Medulla oblongata (tissue), 1 donor: ENCODE data around the gene MARK1.

Experiments used
- DNase-seq: peaks from one replicate; pipeline ENCODE4 v3.0.0-alpha.2; 2015; ENCODE audit errors: extremely low spot score

The MARK1 gene

DNA sequence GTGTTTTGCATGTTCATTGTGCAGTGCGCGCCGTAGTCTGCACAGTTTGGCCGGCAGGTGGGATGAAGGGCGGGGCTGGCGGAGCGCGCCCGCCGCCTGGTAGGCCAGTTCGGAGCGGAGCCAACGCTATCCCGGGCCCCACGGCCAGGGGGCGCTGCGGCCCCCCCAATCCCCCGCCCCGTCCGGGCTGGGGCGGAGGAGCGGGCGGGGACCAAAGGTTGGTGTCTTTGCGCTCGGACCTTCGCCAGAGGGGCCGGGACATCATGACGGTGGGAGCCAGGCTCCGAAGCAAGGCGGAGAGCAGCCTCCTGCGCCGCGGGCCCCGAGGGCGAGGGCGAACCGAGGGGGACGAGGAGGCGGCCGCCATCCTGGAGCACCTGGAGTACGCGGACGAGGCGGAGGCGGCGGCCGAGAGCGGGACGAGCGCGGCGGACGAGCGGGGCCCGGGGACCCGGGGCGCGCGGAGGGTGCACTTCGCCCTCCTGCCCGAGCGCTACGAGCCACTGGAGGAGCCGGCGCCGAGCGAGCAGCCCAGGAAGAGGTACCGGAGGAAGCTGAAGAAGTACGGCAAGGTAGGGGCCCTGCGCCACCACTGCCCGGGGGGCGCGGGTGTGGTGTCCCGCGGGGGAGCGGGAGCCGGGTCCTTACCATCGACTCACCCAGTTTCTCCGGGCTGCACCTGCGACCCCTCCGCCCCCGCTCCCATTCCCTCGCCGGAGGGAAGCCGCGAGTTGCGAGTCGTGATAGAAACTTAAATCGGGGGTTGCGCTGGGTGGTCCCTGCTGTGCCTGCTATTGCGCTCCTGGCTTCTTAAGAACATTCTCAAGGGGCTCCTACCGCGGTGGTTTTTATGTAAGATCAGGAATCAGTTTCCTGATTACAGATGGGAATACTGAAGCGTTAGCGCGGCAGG is 162.5 kb downstream of the MARK1 start, which contains the start of gene C1orf115:
Gene C1orf115 (plus strand): TSS at position 224 of the 913 bp plus-strand sequence. CDS start 40 bp downstream, at position 264.
- peak; percentile 7 for DNase-seq

DNA sequence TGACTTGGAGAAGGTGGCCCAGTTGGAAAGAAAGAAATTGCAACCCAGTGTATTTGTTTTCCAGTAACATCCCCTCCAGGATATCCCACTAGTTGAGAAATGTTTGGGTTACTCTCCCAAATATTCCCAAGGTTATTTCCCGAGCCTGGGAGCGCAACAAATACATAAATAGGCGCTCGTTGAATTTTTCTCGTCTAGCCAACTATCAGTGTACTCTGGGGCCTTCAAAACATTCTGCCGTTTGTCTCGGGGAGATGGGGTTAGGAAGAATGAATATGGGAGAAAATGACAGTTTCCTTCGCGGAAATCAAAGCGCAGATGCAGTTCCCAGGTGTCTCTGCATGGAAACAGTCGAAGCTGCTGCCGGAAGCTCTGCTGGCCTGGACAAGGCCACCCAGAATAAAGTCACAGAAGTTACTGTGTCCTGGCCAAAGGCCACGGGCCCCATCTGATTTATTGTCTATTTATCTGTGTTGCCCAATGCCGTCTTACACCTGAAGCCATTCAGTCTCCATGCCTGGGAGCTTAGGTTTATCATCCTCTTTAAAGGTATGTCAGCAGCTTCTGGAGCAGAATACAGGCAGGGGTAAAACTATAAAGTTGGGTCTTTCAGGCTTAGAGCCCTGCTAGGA is 163.2 kb downstream of the MARK1 start:
- DNase-seq, result no peak

DNA sequence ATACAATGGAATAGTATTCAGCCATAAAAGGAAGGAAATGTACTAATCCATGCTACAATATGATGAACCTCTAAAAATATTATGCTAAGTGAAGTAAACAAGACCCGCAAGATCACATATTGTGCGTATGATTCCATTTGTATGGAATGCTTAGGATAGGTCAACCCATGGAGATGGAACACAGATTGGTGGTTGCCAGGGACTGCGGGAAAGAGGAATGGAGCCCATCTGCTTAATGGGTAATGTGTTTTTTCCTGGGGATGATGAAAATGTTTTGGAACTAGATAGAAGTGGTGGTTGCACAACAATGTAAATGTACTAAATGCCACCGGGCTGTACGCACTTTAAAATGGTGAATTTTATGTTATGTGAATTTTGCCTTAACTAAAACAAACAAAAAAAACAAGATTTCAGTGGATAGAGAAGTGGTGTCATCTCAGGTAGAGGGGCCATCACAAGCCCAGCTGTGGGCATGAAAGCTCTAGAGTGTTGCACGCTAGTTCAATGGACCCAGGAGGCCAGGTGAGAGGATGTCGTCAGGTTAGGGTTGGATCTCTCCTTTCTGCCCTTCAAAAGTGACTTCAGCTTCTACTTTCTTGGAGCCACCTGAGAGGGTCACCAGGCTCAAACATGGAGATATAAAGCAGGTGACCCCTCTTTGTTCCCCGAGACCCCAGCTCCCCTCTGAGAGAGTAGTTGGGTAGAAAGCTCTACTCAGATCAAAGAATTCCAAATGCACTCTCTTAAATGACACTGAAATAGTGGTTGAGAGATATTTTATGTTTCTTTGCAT is 164.7 kb downstream of the MARK1 start:
- DNase-seq, result no peak

DNA sequence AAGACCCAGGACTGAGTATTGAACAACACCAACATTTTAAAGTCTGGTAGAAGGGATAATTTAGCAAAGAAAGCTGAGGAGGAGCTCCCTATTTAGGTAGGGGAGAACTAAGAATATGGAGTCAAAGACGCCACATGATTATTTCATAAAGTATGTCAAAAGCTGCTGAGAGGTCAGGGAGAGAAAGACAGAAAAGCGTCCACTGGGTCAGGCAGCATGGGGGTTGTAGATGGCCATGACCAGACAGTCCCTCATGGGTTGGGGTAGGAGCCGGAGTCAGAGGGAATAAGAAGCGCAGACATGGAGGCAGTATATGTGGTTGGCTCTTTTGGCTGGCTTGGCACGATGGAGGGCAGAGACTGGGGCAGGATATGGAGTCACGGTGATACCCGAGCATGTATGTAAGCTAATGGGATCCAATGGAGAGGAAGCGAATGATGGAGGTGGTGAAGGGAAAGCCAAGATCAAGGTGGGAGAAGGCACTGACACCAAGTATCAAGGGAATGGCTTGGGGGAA is 167.0 kb downstream of the MARK1 start:
- DNase-seq, result no peak

DNA sequence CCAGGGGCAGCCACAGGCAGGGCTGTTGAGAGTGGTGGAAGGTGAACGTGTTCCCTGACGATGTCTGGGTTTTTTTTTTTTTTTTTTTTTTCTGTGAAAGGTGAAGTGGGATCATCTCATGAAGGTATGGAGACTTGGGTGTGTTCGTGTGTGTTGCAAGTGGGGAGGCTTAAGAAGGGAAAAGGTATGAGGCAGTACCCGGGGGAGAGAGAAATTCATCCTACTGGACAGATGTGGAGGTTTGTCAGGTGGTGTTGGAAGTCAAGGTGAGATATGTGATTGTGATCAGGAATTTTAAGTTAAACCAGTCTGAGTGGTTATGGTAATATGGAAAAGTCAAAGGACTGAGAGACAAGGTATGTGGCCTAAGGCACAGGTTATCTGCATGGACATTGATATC is 167.5 kb downstream of the MARK1 start:
- no peak for DNase-seq

DNA sequence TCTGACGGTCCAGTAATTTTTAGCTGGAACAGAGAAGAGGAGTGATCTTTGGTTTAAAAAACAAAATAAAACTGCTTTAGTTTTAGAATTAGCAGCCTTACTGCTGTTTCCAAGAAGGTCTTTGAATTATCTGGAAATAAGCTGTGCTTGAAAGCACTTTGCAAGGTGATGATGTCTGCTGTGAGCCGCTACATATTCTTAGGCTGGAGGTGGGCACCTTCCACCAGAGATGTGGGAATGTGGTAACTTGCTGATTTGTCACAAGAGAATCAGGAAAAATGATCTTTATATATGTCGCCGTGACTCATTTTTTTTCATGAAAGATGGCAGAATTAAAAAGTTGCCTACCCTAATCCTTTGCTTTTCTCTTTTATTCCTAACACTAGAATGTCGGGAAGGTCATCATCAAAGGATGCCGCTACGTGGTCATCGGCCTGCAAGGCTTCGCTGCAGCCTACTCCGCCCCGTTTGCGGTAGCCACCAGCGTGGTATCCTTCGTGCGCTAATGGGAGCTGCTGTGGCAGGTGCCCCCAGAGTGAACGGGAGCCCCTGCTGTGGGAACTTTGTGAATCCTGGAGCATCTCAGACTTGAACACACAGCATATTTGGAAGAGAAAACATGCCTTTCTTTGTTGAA is 168.4 kb downstream of the MARK1 start:
- no peak for DNase-seq

DNA sequence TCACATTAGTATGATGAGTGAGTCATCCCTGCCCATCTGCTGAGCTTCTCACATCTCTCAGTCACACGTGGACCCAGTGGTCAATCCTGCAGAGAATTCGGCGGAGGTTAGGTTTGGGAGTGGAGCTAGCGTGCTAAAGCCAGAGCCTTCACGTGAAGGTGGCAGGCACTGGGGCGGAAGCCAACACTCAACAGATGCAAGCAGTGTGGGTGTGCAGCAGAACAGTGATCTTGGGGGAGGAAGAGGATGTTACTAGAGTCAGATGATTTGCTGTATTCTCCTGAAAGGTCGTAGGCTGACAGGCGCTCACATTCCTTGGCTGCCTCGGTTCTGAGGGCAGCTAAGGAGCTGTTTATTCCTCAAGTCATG is 168.9 kb downstream of the MARK1 start:
- DNase-seq, result no peak

DNA sequence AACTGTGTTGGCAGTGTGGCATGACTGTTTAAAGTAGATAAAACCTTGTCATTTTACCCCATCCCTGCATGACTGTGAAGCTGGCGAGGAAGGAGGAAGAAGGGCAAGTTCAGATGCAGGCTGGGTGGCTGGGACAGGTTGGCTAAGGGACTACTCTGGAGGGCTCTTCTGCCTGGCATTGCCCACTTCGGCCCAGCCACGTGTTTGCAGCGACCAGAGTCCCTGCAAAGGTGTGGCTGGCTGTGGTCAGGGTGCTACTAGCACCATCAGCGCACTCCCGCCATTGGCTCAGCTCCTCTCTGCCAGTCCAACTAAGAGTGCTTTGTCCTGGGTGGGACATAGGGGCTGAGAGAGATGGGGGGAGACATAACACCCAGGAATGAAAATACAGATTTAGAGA is 169.4 kb downstream of the MARK1 start:
- no peak for DNase-seq

DNA sequence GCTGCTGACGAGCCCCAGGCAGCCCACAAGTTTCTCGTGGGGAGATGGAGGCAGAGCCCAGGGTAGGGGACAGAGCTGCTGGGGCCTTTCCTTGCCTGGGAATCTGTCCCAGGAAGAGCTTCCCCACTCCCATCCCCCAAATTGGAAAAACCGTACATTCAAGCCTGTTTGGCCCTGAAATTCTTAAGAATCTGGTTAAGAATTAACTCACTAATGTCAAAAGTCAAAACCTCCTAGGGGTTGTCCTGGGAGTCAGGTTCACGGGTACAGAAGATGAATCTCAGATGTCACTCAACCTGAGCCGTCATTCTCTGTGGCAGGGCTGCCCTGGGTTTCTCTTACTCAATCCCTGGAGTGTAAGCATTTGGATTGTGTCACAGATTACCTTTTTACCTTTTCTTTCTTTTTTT is 170.7 kb downstream of the MARK1 start:
- DNase-seq, result no peak

DNA sequence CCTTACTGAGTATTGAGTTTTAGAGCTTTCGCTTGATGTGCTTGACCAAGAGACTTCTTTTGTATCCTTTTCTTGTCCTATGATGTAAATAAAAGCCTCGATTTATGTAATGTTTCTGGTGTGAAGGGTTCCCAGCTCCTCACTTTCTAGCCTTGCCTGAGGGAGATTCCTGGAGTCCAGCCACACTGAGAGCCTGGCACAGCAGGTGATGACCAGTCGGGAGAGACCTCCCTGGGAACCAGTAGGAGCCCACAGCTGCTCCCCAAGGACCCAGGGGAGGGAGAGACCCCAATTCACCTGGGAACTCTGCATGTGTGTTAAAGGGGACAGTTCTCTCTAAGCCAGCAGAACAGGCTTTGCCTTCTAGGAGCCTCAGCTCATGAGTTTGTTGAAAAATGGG is 171.1 kb downstream of the MARK1 start:
- no peak for DNase-seq

DNA sequence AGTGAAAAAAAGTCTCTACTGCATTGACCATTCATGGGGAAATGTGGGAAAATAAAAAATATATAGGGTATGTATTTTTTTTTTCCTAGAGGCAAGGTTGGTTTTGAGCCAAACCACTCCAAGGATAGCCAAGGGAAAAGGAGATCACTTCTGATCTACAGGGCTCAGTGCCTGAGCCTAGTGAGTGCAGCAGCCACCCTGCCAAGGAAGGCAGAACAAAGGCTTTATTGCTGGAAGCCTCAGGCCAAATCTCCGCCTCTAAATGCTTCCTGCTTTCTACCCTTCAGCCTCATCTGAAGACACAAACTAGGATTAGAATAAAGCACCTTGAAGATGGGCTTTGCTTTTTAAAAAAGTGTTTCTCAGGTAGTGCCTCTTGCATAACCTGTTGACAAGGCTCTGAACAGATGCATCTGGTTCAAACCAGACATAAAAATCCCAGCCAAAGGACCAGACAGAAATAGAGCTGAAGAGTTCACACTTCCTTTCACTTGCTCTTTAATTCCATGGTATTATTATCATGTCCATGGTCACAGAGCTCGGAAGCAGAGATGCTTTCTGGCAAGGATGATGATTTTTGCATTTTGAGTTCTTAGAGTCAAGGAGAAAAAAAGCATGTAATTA is 172.7 kb downstream of the MARK1 start:
- DNase-seq, result peak; percentile 49

DNA sequence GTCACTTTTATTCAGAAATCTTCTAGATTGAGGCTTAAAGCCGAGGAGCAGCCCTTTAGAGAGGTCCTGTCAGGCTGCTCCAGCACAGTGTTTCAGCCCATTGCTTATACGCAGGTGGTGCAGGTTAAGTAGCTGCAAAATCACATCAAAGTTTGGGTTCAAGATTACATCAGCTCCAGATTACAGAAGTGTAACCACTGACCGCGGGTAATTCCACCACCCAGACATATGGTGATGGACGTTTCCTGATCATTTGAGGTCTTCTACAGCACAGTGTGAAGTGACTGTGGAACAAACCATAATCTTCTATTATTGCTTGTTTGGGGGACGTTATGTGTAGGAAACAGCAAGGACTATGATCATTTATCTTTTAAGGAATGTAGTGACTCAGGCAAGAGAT is 174.0 kb downstream of the MARK1 start:
- DNase-seq, result no peak

DNA sequence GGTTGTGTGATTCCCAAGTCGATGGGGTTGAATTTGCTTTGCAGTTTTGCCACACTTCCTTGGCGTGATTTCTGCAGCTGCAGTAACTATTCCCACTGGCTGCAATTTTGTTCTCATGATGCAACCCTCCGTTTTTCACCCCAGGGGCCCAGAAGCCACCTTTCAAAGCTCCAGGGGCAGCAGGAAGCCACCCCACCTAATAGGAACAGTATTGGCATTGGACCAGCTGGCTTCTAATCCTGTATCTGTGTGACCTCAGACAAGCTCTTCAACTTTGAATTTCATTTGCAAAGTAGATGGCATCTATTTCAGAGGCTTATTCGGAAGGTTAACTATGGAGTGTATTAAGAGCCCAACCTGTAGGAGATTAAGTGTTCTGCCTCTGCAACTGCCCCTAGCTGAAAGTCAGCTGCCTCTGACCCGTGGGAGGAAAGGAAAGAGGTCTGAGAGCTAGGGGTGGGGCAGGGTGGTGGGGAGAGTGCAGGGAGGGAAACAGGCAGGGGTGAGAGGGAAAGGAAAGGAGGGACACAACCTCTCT is 174.9 kb downstream of the MARK1 start:
- no peak for DNase-seq

DNA sequence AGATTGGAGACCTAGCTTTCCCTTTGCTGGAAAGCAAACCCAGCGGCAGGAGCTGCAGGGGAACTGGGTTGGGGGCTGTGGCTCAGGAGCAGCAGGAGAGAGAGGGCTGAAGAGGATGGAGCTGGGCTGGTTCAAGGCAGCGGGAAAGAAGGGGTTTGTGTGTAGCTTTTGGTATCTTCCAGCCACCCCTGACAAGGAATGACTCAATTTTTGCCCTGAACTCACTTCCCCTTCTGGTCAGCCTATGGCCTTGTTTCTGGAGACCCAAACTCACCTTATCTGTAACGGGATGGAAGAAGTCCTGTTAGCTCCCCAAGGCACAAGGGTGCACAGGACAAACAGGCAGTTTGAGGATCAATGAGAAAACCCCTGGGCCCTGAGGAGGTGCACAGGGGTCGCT is 175.4 kb downstream of the MARK1 start:
- DNase-seq, result no peak

DNA sequence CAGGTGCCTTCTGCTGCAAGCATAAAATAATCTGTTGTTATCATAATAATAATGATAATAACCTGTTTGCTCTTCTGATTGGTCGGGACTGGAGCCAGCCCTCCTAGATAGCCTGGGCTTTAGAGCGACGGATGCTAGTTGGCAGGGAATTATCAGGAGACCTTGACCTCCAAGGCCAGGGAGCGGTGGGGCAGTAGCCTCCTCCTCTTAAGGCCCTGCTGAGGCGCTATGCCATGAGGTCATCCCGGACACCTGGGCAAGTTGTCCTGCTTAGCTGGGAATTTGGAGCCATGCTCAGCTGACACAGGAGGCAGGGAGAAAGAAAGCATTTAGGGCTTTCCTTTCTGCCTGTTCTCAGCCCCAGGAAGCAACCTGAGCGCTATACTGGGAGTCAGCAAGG is 177.8 kb downstream of the MARK1 start:
- DNase-seq, result no peak

DNA sequence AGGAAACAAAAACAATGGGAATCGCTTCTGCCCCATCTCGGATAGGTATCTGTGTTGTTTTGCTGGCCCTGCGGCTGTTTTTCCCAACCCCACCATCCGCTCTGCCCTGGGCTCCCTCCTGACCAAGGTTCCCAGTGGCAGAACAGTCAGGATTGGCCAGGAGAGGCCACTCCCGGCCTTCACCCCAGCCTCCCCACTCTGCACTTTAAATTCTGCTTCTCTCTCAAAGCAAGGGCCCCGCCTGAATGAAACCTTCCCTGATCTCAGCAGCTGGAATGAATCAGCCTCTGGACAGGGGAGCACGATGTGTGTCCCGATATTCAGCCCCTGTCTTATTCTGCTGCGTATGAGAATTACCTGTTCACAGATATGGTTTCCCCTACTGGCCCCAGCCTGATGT is 178.5 kb downstream of the MARK1 start:
- DNase-seq, result no peak

DNA sequence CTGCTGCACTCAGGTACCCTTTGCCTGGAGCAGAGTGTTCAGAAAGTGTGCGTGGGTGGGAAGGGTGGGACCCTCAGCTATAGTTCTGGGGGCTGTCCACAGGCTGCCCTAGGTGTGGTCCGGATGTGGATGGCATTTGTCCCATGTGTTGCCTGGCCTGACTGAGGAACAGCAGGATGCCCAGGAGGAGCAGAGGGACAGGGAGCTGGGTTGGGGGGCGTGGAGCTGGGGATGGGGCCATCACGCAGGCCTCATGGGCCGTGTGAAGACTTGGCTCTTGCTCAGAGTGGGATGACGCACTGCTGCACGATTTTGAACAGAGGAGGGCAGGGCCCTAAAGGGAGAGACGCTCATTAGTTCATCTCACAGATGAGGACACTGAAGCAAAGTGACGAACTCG is 179.2 kb downstream of the MARK1 start:
- DNase-seq, result no peak

DNA sequence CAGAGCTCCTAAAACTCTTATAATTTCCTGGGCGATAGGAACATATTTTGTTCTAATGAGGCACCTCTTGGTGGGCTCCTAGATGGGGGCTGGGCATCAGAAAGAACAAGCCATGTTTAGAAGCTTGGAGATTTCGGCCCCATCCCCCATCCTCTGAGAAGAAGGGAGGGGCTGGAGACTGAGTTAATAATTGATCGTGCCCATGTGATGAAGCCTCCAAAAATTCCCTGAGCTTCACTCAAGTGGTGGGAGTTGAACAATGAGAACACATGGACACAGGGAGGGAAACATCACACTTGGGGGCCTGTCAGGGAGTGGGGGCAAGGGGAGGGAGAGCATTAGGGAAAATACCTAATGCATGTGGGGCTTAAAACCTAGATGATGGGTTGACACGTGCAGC is 180.3 kb downstream of the MARK1 start:
- no peak for DNase-seq

DNA sequence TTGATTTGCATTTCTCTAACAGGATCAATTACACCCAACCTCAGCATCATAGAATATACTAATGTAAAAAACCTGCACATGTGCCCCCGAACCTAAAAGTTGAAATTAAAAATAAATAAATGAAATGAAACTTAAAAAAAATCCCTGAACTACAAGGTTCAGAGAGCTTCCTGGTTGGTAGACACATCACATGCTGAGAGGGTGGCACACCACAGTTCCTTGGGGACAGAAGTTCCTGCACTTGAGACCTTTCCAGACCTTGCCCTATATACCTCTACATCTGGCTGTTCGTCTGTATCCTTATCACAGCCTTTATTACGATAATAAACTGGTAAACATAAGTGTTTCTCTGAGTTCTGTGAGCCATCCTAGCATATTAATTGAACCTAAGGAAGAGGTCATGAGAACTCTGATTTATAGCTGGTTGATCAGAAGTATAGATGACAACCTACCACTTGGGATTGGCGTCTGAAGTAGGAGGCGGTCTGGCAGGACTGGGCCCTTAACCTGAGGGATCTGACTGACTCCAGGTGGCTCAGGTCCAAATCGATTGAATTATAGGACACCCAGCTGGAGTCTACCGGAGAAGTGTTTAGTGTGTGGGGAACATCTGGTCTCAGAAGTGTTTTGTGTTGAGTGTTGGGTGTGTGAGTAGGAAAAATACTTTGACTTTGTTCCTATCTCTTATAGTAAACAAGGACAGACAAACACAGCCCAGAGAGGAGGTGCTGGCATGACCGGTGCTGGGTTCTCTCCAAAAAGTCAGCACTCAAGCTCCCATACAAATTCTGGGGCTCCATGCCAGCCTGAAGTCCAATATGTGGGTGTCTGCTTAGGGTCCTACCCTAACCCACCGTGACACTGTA is 181.2 kb downstream of the MARK1 start:
- no peak for DNase-seq

DNA sequence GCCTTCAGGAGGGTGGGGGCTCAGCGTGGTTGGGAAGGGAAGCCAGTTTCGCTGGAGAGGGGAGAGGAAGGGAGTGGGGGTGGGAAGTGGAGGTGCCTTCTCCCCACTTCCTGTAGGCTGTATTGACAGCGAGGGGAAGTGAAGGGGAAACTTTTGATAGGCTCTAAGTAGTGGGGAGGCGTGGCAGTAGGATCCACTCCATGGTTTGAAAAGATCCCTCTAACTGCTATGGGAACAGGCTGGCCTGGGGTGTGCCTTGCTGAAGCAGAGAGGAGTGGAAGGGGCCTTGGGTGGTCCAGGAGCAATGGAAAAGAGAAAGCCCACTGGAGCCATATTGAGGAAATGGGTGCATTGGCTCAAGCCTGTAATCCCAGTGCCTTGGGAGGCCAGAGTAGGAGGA is 182.4 kb downstream of the MARK1 start:
- DNase-seq, result no peak
